ENCODE data around the gene RNF182. TPM values are rescaled to one million over a fixed set of nuclear protein-coding genes. Genes with fewer than 3 reads are reported as not detected.

RNF182 gene
- total and polyA plus RNA-seq, 9 of the 15 experiments (the other 6 are each of a cell fraction or from before 2014, with no cell fraction given), result 12.8 to 22.8 (median 17.5) TPM

DNA sequence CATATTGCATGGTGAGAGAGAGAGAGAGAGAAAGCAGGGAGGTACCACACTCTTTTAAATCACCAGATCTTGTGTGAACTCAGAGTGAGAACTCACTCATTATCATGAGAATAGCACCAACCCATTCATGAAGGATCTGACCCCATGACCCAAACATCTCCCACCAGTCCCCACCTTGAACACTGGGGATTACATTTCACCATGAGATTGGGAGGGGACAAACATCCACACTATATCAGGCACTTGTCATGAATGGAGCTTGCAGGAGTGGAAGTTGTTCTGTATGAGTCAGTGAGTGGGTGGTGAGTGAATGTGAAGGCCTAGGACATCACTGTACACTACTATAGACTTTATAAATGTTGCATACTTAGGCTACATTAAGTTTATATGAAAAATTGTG lies 47.7 kb upstream of the RNF182 start:
- Histone ChIP-seq H3K9ac (ENCODE audit: insufficient read depth in 1 of 2, low read depth in 2 of 2, low read length in 2 of 2) (no peak overlapping the region), H3K27ac (ENCODE audit: extremely low read depth, low read depth, low read length) (no peak overlapping the region), H3K36me3 (ENCODE audit: control insufficient read depth, insufficient read depth, low read length) (no peaks in the 10 kb centered on the region), H3K4me2 (ENCODE audit: insufficient read depth, low read length) (no peak overlapping the region), H3K9me1 (ENCODE audit: control insufficient read depth, insufficient read depth, low read length) (no peaks in the 10 kb centered on the region), H3K27me3 (ENCODE audit: control insufficient read depth in 2 of 2, insufficient read depth in 2 of 2, low read length in 2 of 2) (no peaks in the 10 kb centered on the region), H3K4me3 (no peak overlapping the region), H2AFZ (ENCODE audit: low read depth, low read length) (peak overlapping the region; percentile 54), H3K79me2 (ENCODE audit: control insufficient read depth, insufficient read depth, low read length) (no peaks in the 10 kb centered on the region), H3K9me3 (replicated peaks; ENCODE audit: control insufficient read depth, insufficient read depth, low read depth, low read length) (no peaks in the 10 kb centered on the region), H4K20me1 (replicated peaks; ENCODE audit: control insufficient read depth, insufficient read depth, low read length) (no peaks in the 10 kb centered on the region), H3K4me1 (replicated peaks in 1 of 2; ENCODE audit: control insufficient read depth in 2 of 2, insufficient read depth in 2 of 2, low read length in 2 of 2) (peaks cover 9 to 10% of the 10 kb centered on the region in 2 experiments; a peak in 4 of 5 replicates)
- peak in 1 of 4 experiments; percentile 55 for DNase-seq (ENCODE audit: extremely low read depth in 1 of 4, low spot score in 3 of 4)
- in situ Hi-C loops (cut with MboI) (no loop called here), intact Hi-C loops (cut with micrococcal nuclease) (no loop called here)
- TF ChIP-seq ZNF79 (CRISPR knock-in tag; IDR thresholded peaks at IDR 0.05; ENCODE audit: low read depth) (no peak), EZH2 (IDR thresholded peaks at IDR 0.05; ENCODE audit: borderline replicate concordance, low read depth, low read length) (no peak), EHMT2 (IDR thresholded peaks at IDR 0.05) (0 out of 2 replicates have a peak, but pooled peaks have one; percentile 11), EGR1 (conservative IDR thresholded peaks at IDR 0.05) (peak; percentile 88), ATF3 (IDR thresholded peaks at IDR 0.05) (0 out of 2 replicates have a peak, but pooled peaks have one; percentile 8), ATF3 (CRISPR knock-in tag; conservative IDR thresholded peaks at IDR 0.05) (no peak), JUND (IDR thresholded peaks at IDR 0.05; ENCODE audit: borderline replicate concordance, low read depth, low read length) (0 out of 2 replicates have a peak, but pooled peaks have one; percentile 22), JUND (tag; IDR thresholded peaks at IDR 0.05; ENCODE audit: borderline replicate concordance, low read depth, low read length) (no peak)
- TF ChIP-seq, protein P1, sequence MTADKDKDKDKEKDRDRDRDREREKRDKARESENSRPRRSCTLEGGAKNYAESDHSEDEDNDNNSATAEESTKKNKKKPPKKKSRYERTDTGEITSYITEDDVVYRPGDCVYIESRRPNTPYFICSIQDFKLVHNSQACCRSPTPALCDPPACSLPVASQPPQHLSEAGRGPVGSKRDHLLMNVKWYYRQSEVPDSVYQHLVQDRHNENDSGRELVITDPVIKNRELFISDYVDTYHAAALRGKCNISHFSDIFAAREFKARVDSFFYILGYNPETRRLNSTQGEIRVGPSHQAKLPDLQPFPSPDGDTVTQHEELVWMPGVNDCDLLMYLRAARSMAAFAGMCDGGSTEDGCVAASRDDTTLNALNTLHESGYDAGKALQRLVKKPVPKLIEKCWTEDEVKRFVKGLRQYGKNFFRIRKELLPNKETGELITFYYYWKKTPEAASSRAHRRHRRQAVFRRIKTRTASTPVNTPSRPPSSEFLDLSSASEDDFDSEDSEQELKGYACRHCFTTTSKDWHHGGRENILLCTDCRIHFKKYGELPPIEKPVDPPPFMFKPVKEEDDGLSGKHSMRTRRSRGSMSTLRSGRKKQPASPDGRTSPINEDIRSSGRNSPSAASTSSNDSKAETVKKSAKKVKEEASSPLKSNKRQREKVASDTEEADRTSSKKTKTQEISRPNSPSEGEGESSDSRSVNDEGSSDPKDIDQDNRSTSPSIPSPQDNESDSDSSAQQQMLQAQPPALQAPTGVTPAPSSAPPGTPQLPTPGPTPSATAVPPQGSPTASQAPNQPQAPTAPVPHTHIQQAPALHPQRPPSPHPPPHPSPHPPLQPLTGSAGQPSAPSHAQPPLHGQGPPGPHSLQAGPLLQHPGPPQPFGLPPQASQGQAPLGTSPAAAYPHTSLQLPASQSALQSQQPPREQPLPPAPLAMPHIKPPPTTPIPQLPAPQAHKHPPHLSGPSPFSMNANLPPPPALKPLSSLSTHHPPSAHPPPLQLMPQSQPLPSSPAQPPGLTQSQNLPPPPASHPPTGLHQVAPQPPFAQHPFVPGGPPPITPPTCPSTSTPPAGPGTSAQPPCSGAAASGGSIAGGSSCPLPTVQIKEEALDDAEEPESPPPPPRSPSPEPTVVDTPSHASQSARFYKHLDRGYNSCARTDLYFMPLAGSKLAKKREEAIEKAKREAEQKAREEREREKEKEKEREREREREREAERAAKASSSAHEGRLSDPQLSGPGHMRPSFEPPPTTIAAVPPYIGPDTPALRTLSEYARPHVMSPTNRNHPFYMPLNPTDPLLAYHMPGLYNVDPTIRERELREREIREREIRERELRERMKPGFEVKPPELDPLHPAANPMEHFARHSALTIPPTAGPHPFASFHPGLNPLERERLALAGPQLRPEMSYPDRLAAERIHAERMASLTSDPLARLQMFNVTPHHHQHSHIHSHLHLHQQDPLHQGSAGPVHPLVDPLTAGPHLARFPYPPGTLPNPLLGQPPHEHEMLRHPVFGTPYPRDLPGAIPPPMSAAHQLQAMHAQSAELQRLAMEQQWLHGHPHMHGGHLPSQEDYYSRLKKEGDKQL (CRISPR knock-in tag; IDR thresholded peaks at IDR 0.05; ENCODE audit: borderline replicate concordance), result no peak
- ChIA-PET POLR2A (interaction anchor here (1.1 to 1.7 kb wide), 2 partner anchors 11 to 19 kb away, joined by 3 read pairs; no protein-coding TSS in a partner anchor), CTCF (ENCODE audit: low intra/inter-chr PET ratio) (no interaction called here)
- FAIRE-seq, result peak; percentile 74
- no peak for ATAC-seq
- BruUV-seq (replicated peaks), result no TSS peak
